Measurements from ENCODE around the gene DNAJC25.
"Not testable (repeated sequence)": the region's sequence is repeated elsewhere in the genome, so short reads cannot be mapped to it uniquely, and the experiment has no call there.

DNAJC25 gene

DNA sequence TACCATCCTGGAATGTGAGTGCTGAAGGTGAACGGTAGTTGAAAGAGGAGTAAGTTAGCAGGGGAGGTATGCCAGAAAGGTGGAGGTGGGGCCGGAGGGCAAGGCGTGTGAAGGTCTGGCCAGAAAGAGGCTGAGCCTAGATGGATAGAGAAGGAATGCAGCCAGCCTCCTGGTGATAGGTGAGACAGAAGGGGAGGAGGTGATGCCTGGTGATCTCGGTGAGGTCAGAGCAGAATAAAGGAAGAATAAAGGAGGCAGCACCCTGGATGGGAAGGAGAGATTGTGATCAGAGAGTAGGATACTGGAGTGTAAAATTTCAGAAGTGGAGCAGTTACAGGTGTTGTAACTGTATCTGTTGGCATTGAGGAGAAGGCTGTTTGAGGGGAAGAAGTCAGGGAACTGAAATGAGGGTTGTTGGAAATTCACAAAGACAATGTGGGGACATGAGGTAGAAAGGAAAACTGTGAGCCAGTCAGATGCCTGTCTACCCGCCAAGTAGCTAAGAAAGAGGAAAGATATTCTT lies 32.2 kb downstream of the DNAJC25 start:
- no peak for DNase-seq

DNA sequence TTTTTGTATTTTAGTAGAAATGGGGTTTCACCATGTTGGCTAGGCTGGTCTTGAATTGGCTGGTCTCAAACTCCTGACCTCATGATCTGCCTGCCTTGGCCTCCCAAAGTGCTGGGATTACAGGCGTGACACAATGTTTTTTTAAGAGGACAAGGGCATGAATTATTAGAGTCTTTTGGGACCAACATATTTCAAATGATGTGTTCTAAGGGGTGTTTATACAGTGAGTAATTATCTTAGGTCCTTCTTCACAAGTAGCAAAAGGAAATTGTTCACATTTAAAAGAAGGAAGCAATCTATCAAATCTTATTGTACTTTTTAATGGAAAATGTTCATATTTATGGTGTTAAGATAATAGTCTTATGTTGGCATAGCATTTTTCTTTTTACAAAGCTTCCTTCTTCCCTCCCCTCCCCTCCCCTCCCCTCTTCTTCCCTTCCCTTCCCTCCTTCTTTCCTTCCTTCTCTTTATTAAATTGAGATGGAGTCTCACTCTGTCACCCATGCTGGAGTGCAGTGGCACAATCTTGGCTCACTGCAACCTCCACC lies 37.0 kb downstream of the DNAJC25 start:
- DNase-seq: no peak

DNA sequence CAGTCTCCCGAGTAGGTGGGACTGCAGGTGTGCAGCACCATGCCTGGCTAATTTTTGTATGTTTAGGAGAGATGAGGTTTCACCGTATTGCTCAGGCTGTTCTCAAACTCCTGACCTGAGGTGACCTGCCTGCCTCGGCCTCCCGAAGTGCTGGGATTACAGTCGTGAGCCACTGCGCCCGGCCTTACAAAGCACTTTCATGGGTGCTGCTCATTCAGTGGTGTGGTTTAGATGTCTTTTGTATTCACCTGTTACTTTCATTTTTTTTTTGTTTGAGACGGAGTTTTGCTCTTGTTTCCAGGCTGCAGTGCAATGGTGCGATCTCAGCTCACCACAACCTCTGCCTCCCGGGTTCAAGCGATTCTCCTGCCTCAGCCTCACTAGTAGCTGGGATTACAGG lies 37.5 kb downstream of the DNAJC25 start:
- DNase-seq: not testable (repeated sequence)

DNA sequence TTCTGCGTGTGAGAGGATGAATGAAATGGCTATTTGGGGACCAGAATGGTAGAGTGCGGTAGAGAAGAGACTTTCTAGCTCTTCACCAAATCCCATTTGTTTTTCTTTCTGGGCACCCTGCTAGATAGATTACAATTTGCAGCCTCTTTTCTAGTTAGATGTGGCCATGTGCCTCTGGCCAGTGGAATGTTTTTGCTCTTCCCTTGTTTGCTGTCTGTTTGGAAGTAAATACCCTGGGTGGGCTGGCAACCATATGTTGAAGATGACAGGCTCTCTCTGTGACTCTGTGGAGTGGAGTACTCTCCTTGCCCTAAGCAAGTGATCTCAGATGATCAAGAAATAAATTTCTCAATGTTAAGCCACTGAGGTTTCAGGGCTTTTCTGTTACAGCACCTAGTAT lies 43.2 kb downstream of the DNAJC25 start:
- DNase-seq: no peak

DNA sequence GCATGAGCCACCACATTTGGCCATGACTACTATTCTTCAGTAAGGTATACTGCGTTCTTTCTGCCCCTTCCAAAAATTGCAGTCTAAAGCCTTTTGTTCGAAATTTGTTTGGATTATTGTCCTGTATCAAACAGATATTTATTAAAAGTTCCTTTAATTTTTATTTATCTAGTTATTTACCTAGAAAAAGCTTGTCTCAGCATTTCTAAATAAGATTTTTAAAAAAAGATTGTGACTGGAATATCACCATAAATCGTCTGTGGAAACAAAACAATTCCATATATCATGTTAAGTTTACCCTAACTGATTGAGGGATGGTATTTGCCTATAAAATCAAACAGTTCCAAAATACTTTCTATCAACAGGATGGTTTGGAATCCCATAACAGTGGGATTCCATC lies 45.0 kb downstream of the DNAJC25 start:
- DNase-seq: no peak

DNA sequence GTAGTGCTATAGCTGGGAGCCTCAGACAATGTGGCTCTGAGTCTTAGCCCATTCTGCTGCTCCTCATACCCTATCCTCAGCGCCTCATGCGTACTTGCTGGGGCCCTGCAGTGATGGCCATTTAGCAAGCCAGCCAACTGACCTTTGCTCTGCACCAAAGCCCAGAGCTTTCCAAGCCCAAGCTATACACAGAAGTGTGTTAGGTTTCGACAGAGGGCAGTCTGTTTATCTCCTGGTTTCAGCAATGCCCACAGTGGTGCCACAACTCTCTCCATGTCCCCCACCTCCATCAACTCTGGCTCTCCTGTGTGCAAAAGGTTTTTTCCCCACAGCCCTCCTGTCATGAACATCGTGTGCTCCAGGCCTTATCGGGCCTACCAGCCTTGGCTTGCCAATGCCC lies 47.2 kb downstream of the DNAJC25 start:
- no peak for DNase-seq

DNA sequence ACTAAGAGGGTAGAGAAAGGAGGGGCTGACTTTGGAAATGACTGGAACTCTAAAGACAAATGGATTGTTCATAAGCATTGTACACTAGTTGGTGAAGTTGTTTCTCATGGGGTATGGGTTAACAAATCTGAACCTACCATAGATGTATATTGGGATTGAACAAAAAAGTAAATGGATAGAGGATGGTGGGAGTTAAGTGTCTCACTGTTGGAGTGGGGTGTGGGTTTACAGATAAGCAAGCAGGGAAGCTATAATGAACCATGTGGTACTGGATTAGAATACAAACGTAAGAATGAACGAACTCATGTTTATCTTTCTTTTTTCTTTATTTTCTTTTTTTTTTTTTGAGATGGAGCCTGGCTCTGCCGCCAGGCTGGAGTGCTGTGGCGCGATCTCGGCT lies 48.1 kb downstream of the DNAJC25 start:
- DNase-seq: no peak

DNA sequence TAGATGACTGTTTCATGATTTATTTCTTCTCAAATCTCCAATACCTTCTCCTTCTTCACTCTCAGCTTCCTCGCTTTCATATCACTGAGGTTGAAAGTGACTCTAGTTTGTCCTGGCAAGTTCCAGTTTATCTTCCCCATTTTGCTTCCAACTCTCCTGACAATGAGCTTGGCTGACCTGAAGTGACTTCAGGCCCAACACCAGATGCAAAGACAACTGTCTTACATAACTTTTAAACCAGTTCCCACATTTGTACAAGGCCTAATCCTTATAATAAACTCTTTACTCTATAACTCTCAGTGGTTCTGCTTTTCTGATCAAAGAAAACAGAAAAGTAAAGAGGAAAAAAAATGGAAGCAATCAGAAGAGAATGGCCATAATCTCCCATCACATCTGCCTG lies 52.3 kb downstream of the DNAJC25 start:
- DNase-seq: no peak

DNA sequence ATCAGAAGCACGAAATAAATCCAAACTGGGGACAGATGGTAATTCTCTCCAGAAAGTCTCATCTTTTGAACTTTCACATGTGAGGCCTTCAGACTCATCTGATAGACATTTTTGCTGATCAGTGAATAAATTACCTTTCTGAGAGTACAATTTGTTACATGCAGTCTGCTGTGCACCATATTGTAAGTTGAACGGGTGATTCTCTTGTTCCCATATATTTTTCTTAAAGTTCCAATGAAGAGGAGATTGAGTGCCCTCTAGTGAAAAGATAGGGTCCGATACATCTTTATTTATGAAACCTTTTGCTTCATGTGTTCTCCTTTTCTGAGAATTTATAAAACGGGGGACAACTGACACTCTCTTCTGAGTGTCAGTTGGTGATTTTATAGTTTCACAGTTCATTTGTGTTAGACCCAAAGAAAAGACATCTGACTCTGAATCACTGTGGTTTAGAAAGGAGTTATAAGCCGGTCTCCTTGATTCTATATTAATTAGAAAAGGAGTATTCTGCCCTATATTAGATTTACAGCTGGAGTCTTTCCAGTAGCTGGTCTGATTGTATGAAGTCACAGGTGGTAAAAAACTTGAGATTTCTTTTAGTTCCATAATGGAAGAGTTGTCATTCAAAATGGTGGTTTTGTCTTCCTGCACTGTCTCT lies 60.7 kb downstream of the DNAJC25 start:
- no peak for DNase-seq

DNA sequence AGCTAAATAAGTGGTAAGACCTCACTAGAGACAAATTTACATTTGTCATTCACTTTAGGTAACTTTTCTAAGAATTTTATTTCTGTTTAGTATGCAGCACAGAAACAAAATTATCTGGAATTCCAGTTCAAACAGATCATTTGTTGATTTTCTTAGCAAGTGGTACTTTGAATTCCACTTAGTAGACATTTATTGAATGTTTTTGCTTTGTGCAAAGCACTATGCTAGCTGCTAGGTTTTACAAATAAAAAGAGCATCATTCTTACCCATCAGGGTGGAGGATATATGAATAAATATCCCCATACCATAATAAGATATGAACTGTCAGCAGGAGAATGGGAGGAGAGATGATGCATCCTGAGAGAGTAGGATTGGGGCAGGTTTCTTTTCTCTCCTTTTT lies 65.7 kb downstream of the DNAJC25 start:
- DNase-seq: no peak

DNA sequence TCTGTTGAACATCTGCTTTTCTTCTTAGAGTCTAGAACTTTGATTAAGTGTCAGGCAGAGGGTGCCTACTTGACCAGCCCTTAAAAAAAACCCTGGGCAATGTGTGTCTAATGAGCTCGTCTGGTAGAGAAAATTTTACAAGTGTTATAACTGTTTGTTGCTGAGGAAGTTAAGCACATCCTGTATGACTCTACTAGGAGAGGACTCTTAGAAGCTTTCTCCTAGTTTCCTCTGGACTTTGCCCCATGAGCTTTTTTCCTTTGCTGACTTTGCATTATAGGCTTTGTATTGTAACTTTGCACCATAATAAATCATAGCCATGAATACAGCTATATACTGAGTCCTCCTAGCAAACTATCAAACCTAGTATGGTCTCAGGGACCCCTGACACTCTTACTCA lies 69.6 kb downstream of the DNAJC25 start:
- no peak for DNase-seq

All from amygdala (tissue), 56 donors.